GM13977 (cell line): ENCODE measurements around the gene RELN.

Experiments
- DNase-seq: peaks from one replicate; pipeline ENCODE4 v3.0.0; 2012; ENCODE audit warnings: low spot score
- in situ Hi-C: fragments of 300-500 bp; cut with MboI; formaldehyde crosslinking; loops from one replicate; pipeline ENCODE4 v1.12.0; 2022; ENCODE audit warnings: low sequenced_read_pairs, low pct_unique_long_range_greater_than_20kb, mixed read lengths, inconsistent platforms; ENCODE audit not compliant: unreplicated experiment
- TF ChIP-seq, protein P1 (sequence below): IDR thresholded peaks from 2 replicates; pipeline ENCODE4 v1.5.1; 2012; ENCODE audit warnings: mild to moderate bottlenecking, control low read depth; ENCODE audit not compliant: insufficient read depth; ENCODE audit errors: extremely low read depth, missing control alignments

Gene RELN

DNA sequence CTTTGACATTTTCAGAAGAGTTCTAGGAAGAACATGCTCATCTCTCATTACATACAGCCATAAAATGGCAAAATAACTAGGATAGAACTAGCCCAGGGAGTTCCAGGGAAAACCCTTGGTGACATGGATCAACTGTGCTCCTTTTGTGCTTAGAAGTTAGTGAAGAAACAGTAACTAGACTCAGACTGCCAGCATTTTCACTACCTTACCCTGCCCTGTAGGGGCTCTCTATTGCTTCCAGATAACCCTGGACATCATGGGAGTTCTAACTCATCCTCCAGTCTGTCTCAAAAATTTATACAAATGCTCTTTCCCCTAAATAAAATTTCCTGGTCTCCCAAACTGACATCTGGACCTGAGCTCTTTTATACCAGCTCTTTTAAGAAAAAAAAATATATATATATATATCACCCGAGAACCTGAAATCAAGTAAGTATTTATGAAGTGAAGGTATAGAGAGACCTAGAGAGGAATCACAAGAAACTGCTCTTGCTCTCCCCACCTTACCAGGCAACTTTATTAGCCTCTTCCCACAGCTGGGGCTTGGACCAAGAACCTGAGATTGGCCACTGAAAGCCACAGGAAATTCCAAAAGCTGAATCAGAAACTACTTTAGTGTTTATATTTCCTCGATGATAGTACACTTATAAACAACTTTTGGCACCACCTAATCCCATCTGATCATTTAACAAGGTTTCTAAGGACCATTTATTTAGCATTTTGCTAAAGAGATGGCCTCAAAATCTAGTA lies 101.4 kb downstream of the RELN start:
- in situ Hi-C loops = no loop called here
- TF ChIP-seq, protein P1, sequence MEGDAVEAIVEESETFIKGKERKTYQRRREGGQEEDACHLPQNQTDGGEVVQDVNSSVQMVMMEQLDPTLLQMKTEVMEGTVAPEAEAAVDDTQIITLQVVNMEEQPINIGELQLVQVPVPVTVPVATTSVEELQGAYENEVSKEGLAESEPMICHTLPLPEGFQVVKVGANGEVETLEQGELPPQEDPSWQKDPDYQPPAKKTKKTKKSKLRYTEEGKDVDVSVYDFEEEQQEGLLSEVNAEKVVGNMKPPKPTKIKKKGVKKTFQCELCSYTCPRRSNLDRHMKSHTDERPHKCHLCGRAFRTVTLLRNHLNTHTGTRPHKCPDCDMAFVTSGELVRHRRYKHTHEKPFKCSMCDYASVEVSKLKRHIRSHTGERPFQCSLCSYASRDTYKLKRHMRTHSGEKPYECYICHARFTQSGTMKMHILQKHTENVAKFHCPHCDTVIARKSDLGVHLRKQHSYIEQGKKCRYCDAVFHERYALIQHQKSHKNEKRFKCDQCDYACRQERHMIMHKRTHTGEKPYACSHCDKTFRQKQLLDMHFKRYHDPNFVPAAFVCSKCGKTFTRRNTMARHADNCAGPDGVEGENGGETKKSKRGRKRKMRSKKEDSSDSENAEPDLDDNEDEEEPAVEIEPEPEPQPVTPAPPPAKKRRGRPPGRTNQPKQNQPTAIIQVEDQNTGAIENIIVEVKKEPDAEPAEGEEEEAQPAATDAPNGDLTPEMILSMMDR = no peak
- no peak for DNase-seq

DNA sequence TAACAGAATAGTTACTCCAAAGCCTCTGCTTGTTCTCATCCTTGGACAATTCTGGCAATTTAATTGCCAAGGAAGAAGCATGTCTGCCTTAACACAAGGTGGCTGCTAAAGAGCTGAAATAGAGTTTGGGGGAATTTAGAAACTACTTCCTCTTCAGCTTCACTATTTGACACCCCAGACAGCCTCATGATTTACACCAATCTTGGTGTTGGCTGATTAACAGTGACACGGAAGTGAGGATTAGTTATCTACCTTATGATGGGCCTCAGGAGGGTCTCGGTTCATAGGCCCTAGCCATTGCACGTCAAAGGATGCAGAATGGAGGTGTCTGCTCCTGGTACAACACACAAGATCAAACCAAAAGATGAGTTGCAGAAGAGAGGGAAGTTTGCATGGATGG lies 102.4 kb downstream of the RELN start:
- DNase-seq = no peak
- in situ Hi-C loops = no loop called here

DNA sequence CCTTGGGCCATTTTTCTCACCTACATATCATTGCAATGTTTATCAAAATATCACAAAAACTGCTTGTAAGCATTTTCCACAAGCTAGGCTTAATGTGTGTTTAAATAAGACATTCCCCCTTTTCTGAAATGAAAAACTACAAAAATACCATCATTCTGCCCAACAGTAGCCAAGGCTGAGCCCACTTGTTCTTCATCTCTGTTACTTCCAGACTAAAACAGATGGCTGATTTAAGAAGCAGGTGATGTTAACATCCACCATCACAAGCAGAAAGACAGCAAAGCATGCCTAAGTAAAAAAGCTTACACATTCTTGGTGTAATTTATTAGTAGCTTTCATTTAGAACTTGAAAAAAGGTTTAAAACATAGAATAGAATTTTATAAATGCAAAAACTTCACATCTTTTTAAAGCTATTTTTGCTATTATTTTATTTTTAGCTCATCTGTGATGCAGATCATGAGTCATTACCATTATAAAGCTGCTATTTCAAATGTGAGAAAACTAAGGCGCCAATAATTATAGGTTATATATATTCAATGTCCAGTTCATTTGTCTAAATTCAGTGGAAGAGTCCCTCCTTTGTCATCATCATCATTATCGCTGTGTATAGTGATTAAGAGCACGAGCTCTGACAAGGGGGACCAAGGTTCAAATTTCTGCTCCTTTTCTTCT lies 109.4 kb downstream of the RELN start:
- in situ Hi-C loops = no loop called here
- TF ChIP-seq, protein P1 = no peak
- no peak for DNase-seq

More for the DNA sequence above, 102.4 kb downstream of the RELN start:
- TF ChIP-seq, protein P1 = no peak

DNA sequence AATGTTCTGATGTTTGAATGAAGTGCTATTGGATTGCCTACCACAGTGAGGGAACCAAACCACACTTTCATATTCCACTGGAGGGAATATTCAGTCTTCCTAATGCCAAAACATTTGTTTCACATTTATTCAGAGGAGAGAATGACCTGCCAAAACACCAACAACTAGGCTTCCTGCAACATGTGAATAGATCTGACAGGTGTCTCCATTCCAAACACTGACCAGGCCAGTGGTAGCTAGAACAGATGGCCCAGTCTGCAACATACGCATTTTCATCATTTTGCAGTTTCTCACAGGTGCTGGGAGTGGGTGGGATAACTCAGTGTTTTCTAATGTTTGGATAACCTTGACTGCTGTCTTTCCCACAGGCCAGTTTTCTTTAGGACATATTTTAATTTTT lies 110.0 kb downstream of the RELN start:
- TF ChIP-seq, protein P1 = no peak
- no peak for DNase-seq
- in situ Hi-C loops = no loop called here

DNA sequence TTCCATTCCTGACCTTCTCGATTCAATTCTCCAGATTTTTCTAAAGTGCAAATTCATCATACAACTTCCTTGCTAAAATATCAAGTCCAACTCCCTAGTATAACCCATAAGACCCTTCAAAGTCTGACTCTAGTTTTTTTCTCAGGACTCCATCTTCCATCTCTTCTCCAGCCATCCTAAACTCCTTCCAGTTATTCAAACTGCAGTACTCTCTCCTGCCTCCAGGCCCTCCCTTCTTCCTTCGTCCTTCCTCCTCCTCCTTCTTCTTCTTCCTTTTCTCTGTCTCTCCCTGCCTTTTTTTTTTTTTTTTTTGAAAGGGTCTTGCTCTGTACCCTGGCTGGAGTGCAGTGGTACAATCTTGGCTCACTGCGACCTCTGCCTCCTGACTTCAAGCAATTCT lies 111.9 kb downstream of the RELN start:
- no peak for DNase-seq
- in situ Hi-C loops = no loop called here
- TF ChIP-seq, protein P1 = no peak

DNA sequence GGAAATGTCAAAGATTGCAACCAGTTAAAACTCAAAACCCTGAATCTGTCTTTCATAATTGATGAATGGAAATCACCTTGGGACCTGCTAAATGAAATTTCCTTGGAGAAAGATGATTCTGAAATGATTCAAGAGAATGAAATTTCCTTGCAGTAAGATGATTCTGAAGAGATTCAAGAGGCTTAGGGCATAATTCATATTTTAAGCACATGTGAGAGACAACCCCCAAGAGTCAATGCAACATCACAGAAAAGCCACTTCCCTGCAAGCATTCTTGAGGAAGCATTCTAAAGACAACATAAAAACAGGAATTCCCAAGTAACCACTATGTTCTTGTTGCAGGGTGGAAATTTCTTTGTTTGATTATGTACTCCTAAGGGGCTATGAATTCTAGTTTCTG lies 113.7 kb downstream of the RELN start:
- TF ChIP-seq, protein P1 = no peak
- DNase-seq = no peak
- in situ Hi-C loops = no loop called here
